ELR (cell line): ENCODE results near the gene ZNF385B.

Experiments
- DNase-seq: peaks from one replicate; pipeline ENCODE4 v3.0.0-alpha.2; 2015; ENCODE audit warnings: low read depth

ZNF385B gene

DNA sequence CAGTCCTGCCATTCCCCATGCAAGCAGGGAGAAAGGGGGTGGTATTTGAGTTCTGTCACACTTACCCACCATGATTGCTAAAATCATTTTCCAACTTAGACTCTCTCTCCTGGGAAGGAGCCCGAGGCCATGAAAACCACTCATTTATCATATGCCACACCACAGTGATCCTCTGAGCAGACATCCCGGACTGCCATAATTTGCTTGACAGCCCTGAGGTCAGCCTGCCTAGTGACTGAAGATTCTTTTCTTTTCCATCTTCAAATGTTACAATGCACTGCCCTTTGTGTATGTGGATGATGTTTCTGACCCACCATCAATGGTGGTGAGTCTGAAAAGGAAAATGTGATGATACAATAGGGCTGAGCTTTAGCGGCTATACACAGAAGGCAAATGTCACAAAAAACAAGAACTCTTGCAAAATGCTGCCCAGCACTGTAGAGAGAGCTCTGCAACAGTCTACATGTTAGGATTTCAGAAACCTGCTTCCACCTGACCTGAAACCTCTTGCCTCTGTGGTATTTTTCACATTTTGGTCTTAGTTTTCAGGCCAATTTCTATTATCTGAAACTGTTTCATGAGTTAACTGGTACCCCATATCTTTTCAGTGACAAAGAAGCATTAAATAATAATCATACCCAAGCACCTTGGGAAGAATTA lies 272.8 kb downstream of the ZNF385B start:
- DNase-seq: no peak

GRCh38 chr2:179584760-179585159 lies 276.7 kb downstream of the ZNF385B start:
- no peak for DNase-seq

- DNase-seq: no peak
These were observed 279.8 kb downstream of the ZNF385B start for GRCh38 chr2:179581605-179582004.

- DNase-seq: no peak
These were observed 280.9 kb downstream of the ZNF385B start for GRCh38 chr2:179580378-179581146.

DNA sequence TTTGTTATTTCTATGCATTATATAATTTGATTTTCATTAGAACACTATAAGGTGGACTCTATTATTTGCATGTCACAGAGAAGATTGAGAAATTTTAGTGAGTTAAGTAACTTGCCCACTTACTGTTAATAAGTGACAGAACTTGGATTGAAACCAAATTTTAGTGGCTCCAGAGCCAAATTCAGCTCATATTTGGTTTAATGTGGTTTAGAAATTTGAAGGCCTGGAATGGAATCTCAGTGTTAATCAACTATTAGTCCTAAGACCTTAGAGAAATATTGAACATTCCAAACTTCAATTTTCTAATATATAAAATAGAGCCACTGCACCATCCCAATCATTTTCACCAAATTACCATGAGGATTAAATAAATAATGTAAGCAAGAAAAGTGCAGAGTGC lies 281.6 kb downstream of the ZNF385B start:
- no peak for DNase-seq

DNA sequence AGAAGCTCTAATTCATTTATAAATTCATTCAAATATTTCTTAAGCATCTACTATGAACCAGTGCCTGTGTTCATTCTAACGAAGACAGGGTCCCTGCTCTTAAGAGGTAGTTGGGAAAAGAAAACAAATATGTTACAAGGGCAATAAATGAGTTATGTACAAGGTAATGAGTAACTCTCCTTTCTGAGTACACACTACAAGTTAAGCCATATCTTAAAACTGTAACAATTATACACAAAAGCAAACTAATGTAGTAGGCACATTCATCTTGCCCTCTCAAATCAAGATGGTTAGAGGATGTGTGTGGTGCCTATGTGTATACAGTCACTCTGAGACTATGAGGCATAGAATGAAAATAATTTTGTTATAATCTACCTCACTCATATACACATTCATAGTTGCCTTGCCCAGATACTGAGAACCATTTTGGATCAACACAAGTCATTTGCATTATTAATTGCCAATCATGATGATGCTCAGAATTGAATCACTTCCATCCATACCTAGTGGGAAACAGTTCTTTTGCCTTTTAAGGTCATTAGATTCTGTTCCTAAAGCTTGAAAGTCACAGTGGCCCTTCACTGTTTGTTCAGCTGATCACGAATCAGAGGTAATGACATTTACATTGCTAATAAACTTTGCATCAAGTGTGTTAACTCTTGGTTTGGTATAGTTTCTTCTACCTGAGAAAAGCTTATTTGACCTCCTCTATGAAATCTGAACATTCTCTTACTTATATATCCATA lies 283.1 kb downstream of the ZNF385B start:
- no peak for DNase-seq

DNA sequence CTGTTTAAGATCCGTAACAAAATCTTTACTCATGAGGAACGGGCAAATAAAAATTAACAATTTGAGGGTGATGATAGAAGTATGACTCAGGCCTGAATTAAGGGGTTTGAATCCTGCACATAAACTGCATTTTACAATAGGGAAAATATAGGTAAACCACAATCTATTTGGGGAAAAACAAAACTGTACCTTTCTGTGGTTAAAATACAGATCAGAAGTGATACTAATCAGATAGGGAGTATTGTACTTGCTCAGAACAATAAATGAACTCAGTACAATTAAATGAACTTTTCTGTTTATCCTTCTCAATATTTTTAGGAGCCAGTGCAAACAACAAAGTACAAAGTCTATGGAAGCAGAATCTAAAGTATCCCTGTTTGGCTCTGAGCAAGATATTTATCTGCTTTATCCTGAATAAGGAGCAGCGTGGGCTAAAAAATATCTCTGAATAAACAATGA lies 287.3 kb downstream of the ZNF385B start:
- no peak for DNase-seq

- DNase-seq: no peak
These were observed 288.9 kb downstream of the ZNF385B start for GRCh38 chr2:179572544-179572943.

DNA sequence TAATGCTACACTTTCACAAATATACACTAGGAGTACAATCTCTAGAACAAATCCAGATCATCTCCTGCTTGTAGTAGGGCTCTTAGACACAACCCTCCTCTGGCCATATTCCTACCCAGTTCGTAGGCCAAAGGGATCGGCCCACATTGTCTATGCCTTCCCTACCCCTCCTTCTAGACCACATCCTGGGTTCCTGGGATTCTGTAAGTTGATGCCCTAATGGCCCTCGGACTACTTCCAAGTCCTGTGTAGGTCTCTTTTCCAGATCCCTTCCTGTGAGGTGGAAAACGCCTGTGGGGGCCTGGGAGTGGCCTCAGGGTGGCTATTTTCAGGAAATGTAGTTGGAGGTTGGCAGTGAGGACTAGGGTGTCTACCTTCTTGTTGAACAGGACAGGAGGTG lies 289.7 kb downstream of the ZNF385B start:
- DNase-seq: no peak

- DNase-seq: no peak
These were observed 290.2 kb downstream of the ZNF385B start for GRCh38 chr2:179571252-179571651.

GRCh38 chr2:179569831-179570233 lies 291.6 kb downstream of the ZNF385B start:
- peak; percentile 34 for DNase-seq

- no peak for DNase-seq
These were observed 295.6 kb downstream of the ZNF385B start for GRCh38 chr2:179565807-179566206.

- DNase-seq: no peak
These were observed 299.0 kb downstream of the ZNF385B start for GRCh38 chr2:179562330-179562885.

DNA sequence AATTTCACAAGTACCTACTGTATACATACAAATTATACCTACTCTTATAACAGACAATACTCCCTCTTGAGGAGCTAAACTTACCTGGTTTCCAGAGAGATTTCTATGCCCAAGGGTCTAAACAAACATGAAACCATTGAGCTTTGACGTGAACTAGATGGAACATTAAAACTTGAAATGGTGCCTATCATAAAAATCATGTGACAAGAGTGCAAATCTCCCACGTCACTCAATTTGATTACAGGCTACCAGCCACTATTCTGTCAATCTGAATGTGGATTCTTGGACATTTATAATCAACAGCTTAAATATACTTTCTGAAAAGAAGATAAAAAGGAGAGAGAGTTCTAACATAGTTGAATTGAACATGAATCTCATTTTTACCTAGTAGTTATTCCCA lies 299.7 kb downstream of the ZNF385B start:
- DNase-seq: no peak

GRCh38 chr2:179560257-179560735 lies 301.1 kb downstream of the ZNF385B start:
- no peak for DNase-seq

DNA sequence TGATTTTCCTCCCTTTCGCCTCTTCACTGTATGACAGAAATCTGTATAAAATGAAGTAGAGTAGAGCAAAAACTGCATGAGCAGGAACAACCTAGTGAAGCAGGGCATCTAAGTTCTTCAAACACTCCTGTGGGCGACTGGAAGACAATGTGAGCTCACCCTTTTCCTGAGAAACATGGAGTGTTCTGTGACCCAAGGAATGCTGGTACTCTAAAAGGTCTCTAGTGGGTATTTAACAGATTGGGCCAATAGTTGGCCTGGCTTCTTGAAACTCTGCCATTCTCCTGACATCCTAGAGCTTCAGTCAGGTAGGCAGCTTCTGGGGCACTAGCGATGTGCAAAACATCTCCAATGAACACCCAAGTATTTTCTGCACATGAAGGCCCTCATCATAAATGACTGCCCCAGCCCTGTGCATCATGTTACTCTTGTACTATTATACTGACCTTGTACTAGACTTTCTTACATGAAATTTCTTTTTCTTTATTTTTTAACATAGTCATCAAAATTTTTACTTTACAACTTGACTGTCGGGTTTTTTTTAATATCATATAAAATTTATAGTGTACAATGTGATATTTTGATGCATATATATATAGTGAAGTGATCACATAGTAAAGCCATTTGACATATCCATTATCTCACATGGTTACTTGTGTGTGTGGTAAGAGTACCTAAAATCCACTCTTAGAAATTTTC lies 302.2 kb downstream of the ZNF385B start:
- DNase-seq: no peak

DNA sequence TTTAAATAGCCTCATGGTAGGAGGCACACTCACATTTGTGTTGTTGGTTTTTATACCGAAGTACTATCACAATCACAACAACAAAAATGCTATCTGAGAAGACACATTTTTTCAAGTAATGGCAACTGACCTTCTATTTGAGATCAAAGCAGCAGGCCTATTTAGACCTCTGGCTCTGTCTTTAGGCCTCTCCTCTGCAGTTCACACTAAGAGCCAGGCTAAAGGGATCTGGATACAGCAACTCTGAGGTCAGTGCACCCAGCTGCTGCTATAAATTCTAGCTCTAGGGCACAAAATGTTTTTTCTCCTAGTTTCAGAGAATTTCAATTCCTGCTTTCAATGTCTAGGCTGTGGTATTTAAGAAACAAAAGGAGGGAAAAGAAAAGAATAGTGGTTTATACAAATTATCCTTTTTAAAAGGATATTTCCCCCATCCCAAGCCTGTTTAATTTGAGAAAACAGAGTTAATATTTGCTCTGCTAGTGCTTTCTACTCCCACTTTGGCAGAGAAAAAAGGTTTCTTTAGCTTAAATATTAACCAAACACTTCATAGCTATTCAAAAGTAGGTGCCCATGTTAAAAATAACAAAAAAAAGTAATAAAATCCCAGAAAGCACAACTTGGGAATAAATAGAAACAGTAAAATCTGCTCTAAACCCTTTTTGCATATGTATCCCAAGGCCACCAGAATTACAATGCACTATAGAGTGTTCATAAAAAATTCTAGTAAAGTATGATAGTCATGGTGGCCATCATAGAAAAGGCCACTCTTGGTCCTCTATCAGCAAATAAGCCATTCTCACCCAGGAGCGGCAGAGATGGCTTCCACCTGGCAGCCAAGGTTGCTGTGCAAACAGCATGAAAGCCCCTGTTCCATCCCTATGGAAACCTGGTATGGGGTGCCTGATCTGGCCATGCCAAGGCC lies 303.1 kb downstream of the ZNF385B start:
- no peak for DNase-seq

DNA sequence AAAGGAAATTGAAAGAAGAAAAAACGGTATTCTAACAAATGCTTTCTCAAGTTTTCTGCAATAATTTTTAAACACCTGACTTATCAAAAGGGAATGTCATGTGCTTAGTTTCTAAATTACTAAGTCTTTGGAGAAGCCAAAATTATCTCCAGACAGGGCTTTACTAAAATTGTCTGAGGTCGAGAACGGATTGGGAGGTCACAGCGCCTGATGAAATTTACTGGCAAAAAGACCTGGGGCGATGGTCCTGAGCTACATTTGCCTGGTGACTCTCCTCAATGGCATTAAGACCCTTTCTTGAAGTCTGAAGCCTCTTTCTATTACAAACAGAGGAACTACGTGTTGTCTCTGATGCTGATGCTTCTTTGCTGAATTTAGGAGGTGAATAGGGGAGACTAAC lies 305.0 kb downstream of the ZNF385B start:
- DNase-seq: no peak

DNA sequence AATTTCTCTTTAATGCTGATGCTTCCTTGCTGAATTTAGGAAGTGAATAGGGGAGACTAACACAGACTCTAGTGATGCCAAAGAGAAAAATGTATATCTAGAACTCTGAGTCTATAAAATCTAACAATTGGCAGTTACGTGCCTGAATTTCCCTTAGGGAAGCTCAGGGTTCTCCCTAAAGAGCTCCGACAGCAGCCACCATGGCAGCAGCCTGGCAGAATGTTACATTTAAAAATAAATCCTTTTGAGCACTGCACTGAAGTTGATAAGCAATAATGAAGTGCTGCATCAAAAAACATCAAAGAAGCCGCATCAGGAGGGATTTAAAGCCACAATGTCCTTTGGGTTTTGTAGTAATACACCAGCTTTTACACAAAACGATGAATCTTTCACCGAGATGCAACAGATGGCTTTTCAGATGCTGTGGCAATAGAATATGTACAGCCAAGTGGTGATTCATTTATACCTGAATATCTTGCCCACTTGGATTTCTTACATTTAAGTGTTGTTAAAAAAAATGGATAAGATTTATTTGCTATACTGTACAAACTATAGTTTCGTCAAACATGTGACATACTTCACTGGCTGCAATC lies 305.6 kb downstream of the ZNF385B start:
- no peak for DNase-seq

DNA sequence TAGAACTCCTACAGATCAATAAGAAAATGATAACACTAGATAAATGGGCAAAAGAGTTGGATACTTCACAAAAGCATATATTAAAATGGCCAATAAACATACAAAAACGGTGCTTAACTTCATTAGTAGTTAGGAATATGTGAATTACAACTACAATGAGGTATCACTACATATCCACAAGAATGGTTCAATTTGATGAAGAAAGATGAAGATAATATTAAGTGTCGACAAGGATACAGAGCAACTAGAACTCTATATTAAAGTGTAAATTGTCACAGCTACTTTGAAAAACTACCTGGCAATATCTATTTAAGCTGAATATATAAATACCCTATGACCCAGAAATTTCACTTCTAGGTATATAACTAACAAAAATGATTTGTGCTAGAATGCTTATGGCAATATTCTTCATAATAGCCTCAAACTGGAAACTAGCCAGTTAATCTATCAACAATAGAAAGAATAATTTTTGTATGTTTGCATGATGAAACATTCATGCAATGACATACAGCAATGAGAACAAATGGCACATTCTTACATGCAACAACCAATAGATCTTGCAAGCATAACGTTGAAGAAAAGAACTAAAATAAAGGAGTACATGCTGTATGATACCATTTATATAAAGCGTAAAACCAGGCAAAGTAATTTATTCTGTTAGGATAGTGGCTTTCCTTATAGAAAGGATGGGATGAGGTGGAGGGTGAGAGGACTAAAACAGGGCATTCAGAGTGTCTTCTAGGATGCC lies 306.6 kb downstream of the ZNF385B start:
- no peak for DNase-seq
